T follicular helper cell (primary cell): ENCODE data around the gene PCDHB7.
A peak's percentile ranks its signal among the peaks of the same experiment; 100 is the strongest.
"Not testable (repeated sequence)": the region's sequence is repeated elsewhere in the genome, so short reads cannot be mapped to it uniquely, and the experiment has no call there.

Experiments used
- DNase-seq: peaks from one replicate; pipeline ENCODE4 v3.0.0-alpha.2; 2020; ENCODE audit warnings: low read depth

The PCDHB7 gene

GRCh38 chr5:141180313-141180712, 7.9 kb downstream of the PCDHB7 start:
- DNase-seq, result no peak

- no peak for DNase-seq
These were observed 9.8 kb downstream of the PCDHB7 start, which contains the start of gene PCDHB16 for GRCh38 chr5:141182248-141182647. TSS of gene PCDHB16 (plus strand) at chr5:141182387. CDS start at chr5:141182560, 173 bp downstream.

DNA sequence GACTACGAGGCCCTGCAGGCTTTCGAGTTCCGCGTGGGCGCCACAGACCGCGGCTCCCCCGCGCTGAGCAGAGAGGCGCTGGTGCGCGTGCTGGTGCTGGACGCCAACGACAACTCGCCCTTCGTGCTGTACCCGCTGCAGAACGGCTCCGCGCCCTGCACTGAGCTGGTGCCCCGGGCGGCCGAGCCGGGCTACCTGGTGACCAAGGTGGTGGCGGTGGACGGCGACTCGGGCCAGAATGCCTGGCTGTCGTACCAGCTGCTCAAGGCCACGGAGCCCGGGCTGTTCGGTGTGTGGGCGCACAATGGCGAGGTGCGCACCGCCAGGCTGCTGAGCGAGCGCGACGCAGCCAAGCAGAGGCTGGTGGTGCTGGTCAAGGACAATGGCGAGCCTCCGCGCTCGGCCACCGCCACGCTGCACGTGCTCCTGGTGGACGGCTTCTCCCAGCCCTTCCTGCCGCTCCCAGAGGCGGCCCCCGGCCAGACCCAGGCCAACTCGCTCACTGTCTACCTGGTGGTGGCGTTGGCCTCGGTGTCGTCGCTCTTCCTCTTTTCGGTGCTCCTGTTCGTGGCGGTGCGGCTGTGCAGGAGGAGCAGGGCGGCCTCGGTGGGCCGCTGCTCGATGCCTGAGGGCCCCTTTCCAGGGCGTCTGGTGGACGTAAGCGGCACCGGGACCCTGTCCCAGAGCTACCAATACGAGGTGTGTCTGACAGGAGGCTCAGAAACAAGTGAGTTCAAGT, 11.8 kb downstream of the PCDHB7 start:
- DNase-seq, result not testable (repeated sequence)

DNA sequence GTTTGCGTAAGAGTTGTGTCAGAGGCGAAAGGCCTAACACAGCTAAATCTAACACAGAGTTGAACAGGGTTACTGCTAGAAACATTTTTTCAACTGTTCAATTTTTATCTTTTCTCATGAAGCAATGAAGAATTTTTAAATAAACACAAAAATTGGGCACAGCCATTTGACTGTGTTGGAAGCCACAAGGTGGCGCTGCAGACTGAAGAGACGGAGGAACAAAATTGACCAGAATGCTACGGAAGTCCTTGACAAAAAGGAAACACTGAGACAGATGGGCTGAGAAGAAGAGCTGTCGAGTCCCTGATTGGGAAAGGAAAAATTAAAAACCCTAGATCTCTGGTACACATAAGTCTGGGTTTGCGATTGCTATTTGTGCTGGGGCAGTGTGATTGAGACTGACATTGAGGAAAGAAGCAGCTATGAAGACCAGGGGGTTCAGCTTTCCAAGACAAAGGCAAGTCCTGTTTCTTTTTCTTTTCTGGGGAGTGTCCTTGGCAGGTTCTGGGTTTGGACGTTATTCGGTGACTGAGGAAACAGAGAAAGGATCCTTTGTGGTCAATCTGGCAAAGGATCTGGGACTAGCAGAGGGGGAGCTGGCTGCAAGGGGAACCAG, 14.6 kb downstream of the PCDHB7 start, which contains the start of gene PCDHB9:
Gene PCDHB9 (plus strand): TSS at position 265 of the 616 bp plus-strand sequence. CDS start 158 bp downstream, at position 423.
- peak; percentile 11 for DNase-seq

DNA sequence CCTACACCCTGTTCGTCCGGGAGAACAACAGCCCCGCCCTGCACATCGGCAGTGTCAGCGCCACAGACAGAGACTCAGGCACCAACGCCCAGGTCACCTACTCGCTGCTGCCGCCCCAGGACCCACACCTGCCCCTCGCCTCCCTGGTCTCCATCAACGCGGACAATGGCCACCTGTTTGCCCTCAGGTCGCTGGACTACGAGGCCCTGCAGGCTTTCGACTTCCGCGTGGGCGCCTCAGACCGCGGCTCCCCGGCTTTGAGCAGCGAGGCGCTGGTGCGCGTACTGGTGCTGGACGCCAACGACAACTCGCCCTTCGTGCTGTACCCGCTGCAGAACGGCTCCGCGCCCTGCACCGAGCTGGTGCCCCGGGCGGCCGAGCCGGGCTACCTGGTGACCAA, 16.2 kb downstream of the PCDHB7 start:
- DNase-seq, result not testable (repeated sequence)

DNA sequence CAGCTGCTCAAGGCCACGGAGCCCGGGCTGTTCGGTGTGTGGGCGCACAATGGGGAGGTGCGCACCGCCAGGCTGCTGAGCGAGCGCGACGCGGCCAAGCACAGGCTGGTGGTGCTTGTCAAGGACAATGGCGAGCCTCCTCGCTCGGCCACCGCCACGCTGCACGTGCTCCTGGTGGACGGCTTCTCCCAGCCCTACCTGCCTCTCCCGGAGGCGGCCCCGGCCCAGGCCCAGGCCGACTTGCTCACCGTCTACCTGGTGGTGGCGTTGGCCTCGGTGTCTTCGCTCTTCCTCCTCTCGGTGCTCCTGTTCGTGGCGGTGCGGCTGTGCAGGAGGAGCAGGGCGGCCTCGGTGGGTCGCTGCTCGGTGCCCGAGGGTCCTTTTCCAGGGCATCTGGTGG, 16.7 kb downstream of the PCDHB7 start:
- not testable (repeated sequence) for DNase-seq

- DNase-seq, result no peak
These were observed 19.8 kb downstream of the PCDHB7 start, which contains the start of gene PCDHB10 for GRCh38 chr5:141192110-141192725. TSS of gene PCDHB10 (plus strand) at chr5:141192353. CDS start at chr5:141192553, 200 bp downstream.

DNA sequence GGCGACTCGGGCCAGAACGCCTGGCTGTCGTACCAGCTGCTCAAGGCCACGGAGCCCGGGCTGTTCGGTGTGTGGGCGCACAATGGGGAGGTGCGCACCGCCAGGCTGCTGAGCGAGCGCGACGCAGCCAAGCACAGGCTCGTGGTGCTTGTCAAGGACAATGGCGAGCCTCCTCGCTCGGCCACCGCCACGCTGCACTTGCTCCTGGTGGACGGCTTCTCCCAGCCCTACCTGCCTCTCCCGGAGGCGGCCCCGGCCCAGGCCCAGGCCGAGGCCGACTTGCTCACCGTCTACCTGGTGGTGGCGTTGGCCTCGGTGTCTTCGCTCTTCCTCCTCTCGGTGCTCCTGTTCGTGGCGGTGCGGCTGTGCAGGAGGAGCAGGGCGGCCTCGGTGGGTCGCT, 21.9 kb downstream of the PCDHB7 start:
- DNase-seq, result not testable (repeated sequence)

- DNase-seq, result no peak
These were observed 23.9 kb downstream of the PCDHB7 start for GRCh38 chr5:141196363-141196762.

- no peak for DNase-seq
These were observed 27.2 kb downstream of the PCDHB7 start, which contains the start of gene PCDHB11 for GRCh38 chr5:141199359-141200235. TSS of gene PCDHB11 (plus strand) at chr5:141199627. CDS start at chr5:141199775, 148 bp downstream.

- DNase-seq, result not testable (repeated sequence)
These were observed 28.7 kb downstream of the PCDHB7 start for GRCh38 chr5:141201126-141201525.

DNA sequence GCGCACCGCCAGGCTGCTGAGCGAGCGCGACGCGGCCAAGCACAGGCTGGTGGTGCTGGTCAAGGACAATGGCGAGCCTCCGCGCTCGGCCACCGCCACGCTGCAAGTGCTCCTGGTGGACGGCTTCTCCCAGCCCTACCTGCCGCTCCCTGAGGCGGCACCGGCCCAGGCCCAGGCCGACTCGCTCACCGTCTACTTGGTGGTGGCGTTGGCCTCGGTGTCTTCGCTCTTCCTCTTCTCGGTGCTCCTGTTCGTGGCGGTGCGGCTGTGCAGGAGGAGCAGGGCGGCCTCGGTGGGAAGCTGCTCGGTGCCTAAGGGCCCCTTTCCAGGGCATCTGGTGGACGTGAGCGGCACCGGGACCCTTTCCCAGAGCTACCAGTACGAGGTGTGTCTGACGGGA, 29.2 kb downstream of the PCDHB7 start:
- DNase-seq, result not testable (repeated sequence)

DNA sequence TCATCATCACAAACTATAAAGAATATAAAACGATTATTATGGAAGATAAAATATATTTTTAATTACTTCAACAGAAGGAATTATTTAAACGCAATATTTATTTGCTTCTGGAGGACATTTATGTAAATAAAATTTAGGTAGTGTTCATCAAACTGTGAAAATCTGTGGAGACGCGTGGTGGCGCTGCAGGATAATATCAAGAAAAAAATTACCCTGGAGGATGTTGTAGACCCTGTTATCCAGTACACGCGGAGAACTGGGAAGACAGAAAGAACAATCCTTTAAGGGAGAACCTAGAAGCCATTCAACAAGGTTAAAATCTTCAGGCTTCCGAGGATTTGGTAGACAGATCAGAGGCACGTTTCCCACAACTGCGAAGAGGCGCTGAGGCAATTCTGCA, 36.0 kb downstream of the PCDHB7 start, which contains the start of gene PCDHB12:
Gene PCDHB12 (plus strand): TSS at position 242 of the 400 bp plus-strand sequence. CDS start 189 bp downstream, outside the sequence.
- no peak for DNase-seq

GRCh38 chr5:141210281-141210680, 37.8 kb downstream of the PCDHB7 start:
- not testable (repeated sequence) for DNase-seq

- DNase-seq, result not testable (repeated sequence)
These were observed 38.4 kb downstream of the PCDHB7 start for GRCh38 chr5:141210849-141211248.

DNA sequence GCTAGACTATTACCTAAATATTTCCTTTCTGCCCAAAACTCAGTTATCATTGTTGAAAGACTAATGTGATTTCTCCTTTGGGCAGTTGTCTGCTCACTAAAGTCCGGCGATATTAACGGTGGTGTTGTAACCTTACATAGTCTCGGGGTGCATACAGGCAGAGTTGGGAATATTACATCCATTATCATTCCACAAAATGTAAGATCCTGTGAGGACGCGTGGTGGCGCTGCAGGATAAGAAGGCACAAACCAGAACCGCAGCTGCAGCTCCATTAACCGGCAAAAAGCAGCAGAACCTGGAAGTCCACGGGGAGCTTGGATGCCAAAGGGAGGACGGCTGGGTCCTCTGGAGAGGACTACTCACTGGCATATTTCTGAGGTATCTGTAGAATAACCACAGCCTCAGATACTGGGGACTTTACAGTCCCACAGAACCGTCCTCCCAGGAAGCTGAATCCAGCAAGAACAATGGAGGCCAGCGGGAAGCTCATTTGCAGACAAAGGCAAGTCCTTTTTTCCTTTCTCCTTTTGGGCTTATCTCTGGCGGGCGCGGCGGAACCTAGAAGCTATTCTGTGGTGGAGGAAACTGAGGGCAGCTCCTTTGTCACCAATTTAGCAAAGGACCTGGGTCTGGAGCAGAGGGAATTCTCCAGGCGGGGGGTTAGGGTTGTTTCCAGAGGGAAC, 41.4 kb downstream of the PCDHB7 start, which contains the start of gene PCDHB13:
Gene PCDHB13 (plus strand): TSS at position 264 of the 684 bp plus-strand sequence. CDS start 205 bp downstream, at position 469.
- peak; percentile 10 for DNase-seq

DNA sequence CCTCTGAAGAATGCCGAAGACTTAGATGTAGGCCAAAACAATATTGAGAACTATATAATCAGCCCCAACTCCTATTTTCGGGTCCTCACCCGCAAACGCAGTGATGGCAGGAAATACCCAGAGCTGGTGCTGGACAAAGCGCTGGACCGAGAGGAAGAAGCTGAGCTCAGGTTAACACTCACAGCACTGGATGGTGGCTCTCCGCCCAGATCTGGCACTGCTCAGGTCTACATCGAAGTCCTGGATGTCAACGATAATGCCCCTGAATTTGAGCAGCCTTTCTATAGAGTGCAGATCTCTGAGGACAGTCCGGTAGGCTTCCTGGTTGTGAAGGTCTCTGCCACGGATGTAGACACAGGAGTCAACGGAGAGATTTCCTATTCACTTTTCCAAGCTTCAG, 42.1 kb downstream of the PCDHB7 start:
- DNase-seq, result not testable (repeated sequence)

DNA sequence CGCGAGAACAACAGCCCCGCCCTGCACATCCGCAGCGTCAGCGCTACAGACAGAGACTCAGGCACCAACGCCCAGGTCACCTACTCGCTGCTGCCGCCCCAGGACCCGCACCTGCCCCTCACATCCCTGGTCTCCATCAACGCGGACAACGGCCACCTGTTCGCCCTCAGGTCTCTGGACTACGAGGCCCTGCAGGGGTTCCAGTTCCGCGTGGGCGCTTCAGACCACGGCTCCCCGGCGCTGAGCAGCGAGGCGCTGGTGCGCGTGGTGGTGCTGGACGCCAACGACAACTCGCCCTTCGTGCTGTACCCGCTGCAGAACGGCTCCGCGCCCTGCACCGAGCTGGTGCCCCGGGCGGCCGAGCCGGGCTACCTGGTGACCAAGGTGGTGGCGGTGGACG, 43.1 kb downstream of the PCDHB7 start:
- DNase-seq, result not testable (repeated sequence)

GRCh38 chr5:141216035-141216434, 43.6 kb downstream of the PCDHB7 start:
- not testable (repeated sequence) for DNase-seq

- no peak for DNase-seq
These were observed 50.8 kb downstream of the PCDHB7 start, which contains the start of gene PCDHB14 for GRCh38 chr5:141223112-141223783. TSS of gene PCDHB14 (plus strand) at chr5:141223343. CDS start at chr5:141223506, 163 bp downstream.
